ENCODE measurements around the gene HNRNPAB. TPM values are rescaled to one million over a fixed set of nuclear protein-coding genes. Genes with fewer than 3 reads are reported as not detected.
A peak's percentile ranks its signal among the peaks of the same experiment; 100 is the strongest.

HNRNPAB gene
- total RNA-seq, 6 experiments from 2014 or later: 44.2 to 96.1 (median 73.5) TPM

- no CpG with 5 or more reads among the region's 5 CpGs for WGBS (ENCODE audit: insufficient coverage, low coverage, low lambda C conversion rate, missing lambda C conversion rate)
- H3K4me3 ChIP-seq: no peak overlapping the region
- no peaks in the 10 kb centered on the region for H3K9me3 ChIP-seq
- peaks cover 0 to 43% (median 7%) of the 10 kb centered on the region in 4 donors for H3K36me3 ChIP-seq
- no peak for ATAC-seq
- TF ChIP-seq POLR2A (IDR thresholded peaks at IDR 0.05) (no peak), CTCF (IDR thresholded peaks at IDR 0.05) (no peak)
- peaks cover 0 to 17% (median 0%) of the 10 kb centered on the region in 4 donors for H3K4me1 ChIP-seq
- intact Hi-C loops (cut with DNase I): no loop called here
- H3K27me3 ChIP-seq: no peaks in the 10 kb centered on the region
- no peak overlapping the region for H3K27ac ChIP-seq
- DNase-seq: peak in 2 of 3 donors; percentile 8 to 37
Measured at GRCh38 chr5:178221853-178222252, 17.5 kb downstream of the HNRNPAB start.

- H3K27me3 ChIP-seq: no peaks in the 10 kb centered on the region
- H3K27ac ChIP-seq: no peak overlapping the region
- H3K36me3 ChIP-seq: peaks cover 0 to 38% (median 7%) of the 10 kb centered on the region in 4 donors
- H3K4me1 ChIP-seq: peaks cover 0 to 17% (median 0%) of the 10 kb centered on the region in 4 donors
- WGBS (ENCODE audit: insufficient coverage, low coverage, low lambda C conversion rate, missing lambda C conversion rate): 90% methylated on average over 6 of the region's 15 CpGs
- intact Hi-C loops (cut with DNase I): no loop called here
- H3K4me3 ChIP-seq: no peak overlapping the region
- ATAC-seq (no peak), DNase-seq (peak in 2 of 3 donors; percentile 11 to 24)
- H3K9me3 ChIP-seq: no peaks in the 10 kb centered on the region
- no peak for TF ChIP-seq POLR2A (IDR thresholded peaks at IDR 0.05)
- TF ChIP-seq CTCF (IDR thresholded peaks at IDR 0.05): no peak
Measured at GRCh38 chr5:178222292-178222691, 18.0 kb downstream of the HNRNPAB start.

GRCh38 chr5:178223196-178223773 lies 19.0 kb downstream of the HNRNPAB start:
- TF ChIP-seq POLR2A (IDR thresholded peaks at IDR 0.05): no peak
- TF ChIP-seq CTCF (IDR thresholded peaks at IDR 0.05): no peak
- ATAC-seq (no peak), DNase-seq (peak in 1 of 3 donors; percentile 4)
- Histone ChIP-seq H3K4me3 (no peak overlapping the region), H3K27me3 (no peaks in the 10 kb centered on the region), H3K9me3 (no peaks in the 10 kb centered on the region), H3K36me3 (peaks cover 0 to 35% (median 11%) of the 10 kb centered on the region in 4 donors), H3K27ac (no peak overlapping the region), H3K4me1 (peaks cover 0 to 21% (median under 1%) of the 10 kb centered on the region in 4 donors)
- intact Hi-C loops (cut with DNase I): no loop called here
- WGBS (ENCODE audit: insufficient coverage, low coverage, low lambda C conversion rate, missing lambda C conversion rate): 100% methylated on average over 2 of the region's 5 CpGs

- WGBS (ENCODE audit: insufficient coverage, low coverage, low lambda C conversion rate, missing lambda C conversion rate): 93% methylated on average over 8 of the region's 13 CpGs
- peaks cover 0 to 27% (median 3%) of the 10 kb centered on the region in 4 donors for H3K4me1 ChIP-seq
- H3K4me3 ChIP-seq: no peak overlapping the region
- DNase-seq: peak in 2 of 3 donors; percentile 19 to 49
- ATAC-seq: no peak
- H3K27me3 ChIP-seq: no peaks in the 10 kb centered on the region
- intact Hi-C loops (cut with DNase I): no loop called here
- no peaks in the 10 kb centered on the region for H3K9me3 ChIP-seq
- no peak overlapping the region for H3K27ac ChIP-seq
- peaks cover 0 to 29% (median 11%) of the 10 kb centered on the region in 4 donors for H3K36me3 ChIP-seq
- TF ChIP-seq POLR2A (IDR thresholded peaks at IDR 0.05) (no peak), CTCF (IDR thresholded peaks at IDR 0.05) (no peak)
Measured at GRCh38 chr5:178223828-178224335, 19.5 kb downstream of the HNRNPAB start.

All from right lobe of liver (tissue), 6 donors.